AG04450 (cell line): ENCODE data around the gene PTPRD. TPM values are rescaled to one million over a fixed set of nuclear protein-coding genes. Genes with fewer than 3 reads are reported as not detected.

Experiments
- CTCF ChIA-PET: fragments of 300-600, 350-600 bp; formaldehyde crosslinking; extraction: SDS; loops from one replicate; lab custom pipeline; 2022; ENCODE audit warnings: antibody characterized with exemption, inconsistent platforms; lab: Charles Lee
- POLR2A ChIA-PET: fragments of 350-600 bp; formaldehyde crosslinking; extraction: SDS; loops from one replicate; lab custom pipeline; 2021; ENCODE audit warnings: antibody characterized with exemption, inconsistent platforms; lab: Yijun Ruan, JAX
- DNase-seq: peaks from one replicate; pipeline ENCODE4 v3.0.0-alpha.2; 2011; ENCODE audit warnings: low read depth, low spot score
- H3K27ac ChIP-seq: one replicate; pipeline ENCODE4 v1.5.1; 2012; ENCODE audit warnings: low read depth, low read length, control low read depth
- H3K27me3 ChIP-seq: one replicate; pipeline ENCODE4 v1.6.0; 2012; ENCODE audit warnings: low read length; ENCODE audit not compliant: control insufficient read depth, insufficient read depth
- H3K4me3 ChIP-seq: 2 replicates; pipeline ENCODE4 v1.5.1; 2011; ENCODE audit warnings: mild to moderate bottlenecking, low read depth, low read length, control low read depth
- H3K9me3 ChIP-seq: 2 replicates; pipeline ENCODE4 v1.5.1; 2012; ENCODE audit warnings: low read length; ENCODE audit not compliant: control insufficient read depth, insufficient read depth
- polyA plus RNA-seq: library from polyadenylated mRNA; depleted of rRNA; stranded (reverse); fragments of >200 nt; gene quantifications from 2 replicates; pipeline ENCODE4 v1.2.3, GENCODE V29; 2011
- TF ChIP-seq, protein P1 (sequence below): IDR thresholded peaks from 2 replicates; pipeline ENCODE4 v1.5.1; 2011; ENCODE audit warnings: low read depth, low read length, control low read depth, inconsistent platforms

The PTPRD gene
- polyA plus RNA-seq, 1 experiment = 0.19 TPM

DNA sequence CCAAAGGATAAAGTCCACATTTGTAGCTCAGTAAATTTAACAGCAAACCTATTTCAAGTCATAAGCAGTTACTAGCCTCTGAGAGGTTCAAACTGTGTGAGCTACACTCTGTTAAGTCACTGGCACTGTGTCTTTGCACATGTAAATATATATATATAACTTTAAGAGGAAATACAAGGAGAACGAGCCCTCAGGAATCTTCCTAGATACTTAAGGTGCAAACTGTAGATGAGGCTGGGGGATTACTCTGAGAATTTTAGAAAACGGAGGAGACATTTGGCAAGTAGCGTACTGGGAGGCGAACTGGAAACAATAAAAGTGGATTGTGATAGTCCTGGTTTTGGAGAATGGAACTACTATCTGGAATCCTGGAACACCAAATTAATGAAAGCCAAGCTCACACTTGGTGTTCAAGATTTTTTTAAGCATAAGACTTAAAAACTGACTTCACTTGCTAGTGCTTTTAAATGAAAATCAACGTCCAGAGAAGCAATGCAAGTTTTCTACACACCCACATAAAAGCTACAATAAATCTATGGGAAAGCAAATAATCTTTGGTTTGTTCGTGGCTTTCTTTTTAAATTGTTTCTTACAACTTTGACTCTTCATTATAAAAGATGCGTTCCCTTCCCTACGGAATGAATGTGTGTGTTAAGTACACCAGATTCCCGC lies 1756.3 kb downstream of the PTPRD start:
- TF ChIP-seq, protein P1, sequence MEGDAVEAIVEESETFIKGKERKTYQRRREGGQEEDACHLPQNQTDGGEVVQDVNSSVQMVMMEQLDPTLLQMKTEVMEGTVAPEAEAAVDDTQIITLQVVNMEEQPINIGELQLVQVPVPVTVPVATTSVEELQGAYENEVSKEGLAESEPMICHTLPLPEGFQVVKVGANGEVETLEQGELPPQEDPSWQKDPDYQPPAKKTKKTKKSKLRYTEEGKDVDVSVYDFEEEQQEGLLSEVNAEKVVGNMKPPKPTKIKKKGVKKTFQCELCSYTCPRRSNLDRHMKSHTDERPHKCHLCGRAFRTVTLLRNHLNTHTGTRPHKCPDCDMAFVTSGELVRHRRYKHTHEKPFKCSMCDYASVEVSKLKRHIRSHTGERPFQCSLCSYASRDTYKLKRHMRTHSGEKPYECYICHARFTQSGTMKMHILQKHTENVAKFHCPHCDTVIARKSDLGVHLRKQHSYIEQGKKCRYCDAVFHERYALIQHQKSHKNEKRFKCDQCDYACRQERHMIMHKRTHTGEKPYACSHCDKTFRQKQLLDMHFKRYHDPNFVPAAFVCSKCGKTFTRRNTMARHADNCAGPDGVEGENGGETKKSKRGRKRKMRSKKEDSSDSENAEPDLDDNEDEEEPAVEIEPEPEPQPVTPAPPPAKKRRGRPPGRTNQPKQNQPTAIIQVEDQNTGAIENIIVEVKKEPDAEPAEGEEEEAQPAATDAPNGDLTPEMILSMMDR = no peak
- H3K4me3 ChIP-seq = no peak overlapping the region
- DNase-seq = no peak
- CTCF ChIA-PET = no interaction called here
- peaks cover 14% of the 10 kb centered on the region for H3K27me3 ChIP-seq
- POLR2A ChIA-PET = no interaction called here
- no peaks in the 10 kb centered on the region for H3K9me3 ChIP-seq
- H3K27ac ChIP-seq = no peak overlapping the region

GRCh38 chr9:8855046-8855445 lies 1757.8 kb downstream of the PTPRD start:
- H3K4me3 ChIP-seq = no peak overlapping the region
- peaks cover 14% of the 10 kb centered on the region for H3K27me3 ChIP-seq
- ChIA-PET CTCF (no interaction called here), POLR2A (no interaction called here)
- TF ChIP-seq, protein P1 = peak; percentile 26; the same call in 1 of the 2 replicates
- DNase-seq = no peak
- H3K9me3 ChIP-seq = no peaks in the 10 kb centered on the region
- H3K27ac ChIP-seq = no peak overlapping the region

- POLR2A ChIA-PET = no interaction called here
- Histone ChIP-seq H3K27ac (no peak overlapping the region), H3K27me3 (peaks cover 5% of the 10 kb centered on the region), H3K9me3 (no peaks in the 10 kb centered on the region), H3K4me3 (no peak overlapping the region)
- TF ChIP-seq, protein P1 = no peak
- DNase-seq = no peak
- CTCF ChIA-PET = no interaction called here
Observed at GRCh38 chr9:8852301-8852864, 1760.4 kb downstream of the PTPRD start.

- no peak overlapping the region for H3K4me3 ChIP-seq
- TF ChIP-seq, protein P1 = no peak
- no peak overlapping the region for H3K27ac ChIP-seq
- ChIA-PET CTCF (no interaction called here), POLR2A (no interaction called here)
- H3K9me3 ChIP-seq = no peaks in the 10 kb centered on the region
- H3K27me3 ChIP-seq = no peaks in the 10 kb centered on the region
- DNase-seq = no peak
Observed at GRCh38 chr9:8850914-8851313, 1761.9 kb downstream of the PTPRD start.

- DNase-seq = no peak
- TF ChIP-seq, protein P1 = no peak
- H3K27ac ChIP-seq = no peak overlapping the region
- H3K9me3 ChIP-seq = no peaks in the 10 kb centered on the region
- POLR2A ChIA-PET = no interaction called here
- no peak overlapping the region for H3K4me3 ChIP-seq
- H3K27me3 ChIP-seq = no peaks in the 10 kb centered on the region
- CTCF ChIA-PET = no interaction called here
Observed at GRCh38 chr9:8845808-8846207, 1767.0 kb downstream of the PTPRD start.
